PC-3 (cell line): Measurements from ENCODE around the gene ARHGAP6. TPM values are rescaled to one million over a fixed set of nuclear protein-coding genes. Genes with fewer than 3 reads are reported as not detected.

Experiments used
- ATAC-seq: fragments of 200-7000 bp; cut with Tn5 transposase; 2 replicates; pipeline ENCODE4 v1.9.1; 2020; ENCODE audit warnings: mild to moderate bottlenecking, moderate library complexity
- BruUV-seq: library from RNA; stranded (reverse); fragments of 400-500 nt; replicated peaks from 2 replicates; lab custom pipeline; 2021; lab: Mats Ljungman, UMichigan
- CTCF ChIA-PET: fragments of 300-600 bp; sonication (Branson Sonifier 250); formaldehyde crosslinking; loops from one replicate; lab custom pipeline; 2022; ENCODE audit warnings: antibody characterized with exemption; lab: Charles Lee
- POLR2A ChIA-PET: fragments of 300-600 bp; sonication (Branson Sonifier 250); formaldehyde crosslinking; loops from one replicate; lab custom pipeline; 2022; ENCODE audit warnings: antibody characterized with exemption; ENCODE audit not compliant: unreplicated experiment; lab: Charles Lee
- DNase-seq: peaks from one replicate; pipeline ENCODE4 v3.0.0-alpha.2; 2015
- H2AFZ ChIP-seq: fragments of 300-600 bp; sonication (generic); 2 replicates; pipeline ENCODE4 v1.6.0; 2016; ENCODE audit warnings: antibody characterized with exemption, low read length
- H3F3A ChIP-seq: fragments of 300-600 bp; sonication (generic); one replicate; pipeline ENCODE4 v1.6.0; 2017; ENCODE audit warnings: antibody characterized with exemption, low read length, control low read depth, mild to moderate bottlenecking; ENCODE audit not compliant: unreplicated experiment
- H3K27ac ChIP-seq: fragments of 300-600 bp; sonication (generic); 2 replicates; pipeline ENCODE4 v1.5.1; 2016; ENCODE audit warnings: mild to moderate bottlenecking, low read length
- H3K27me3 ChIP-seq: fragments of 300-600 bp; sonication (generic); 2 replicates; pipeline ENCODE4 v1.6.1; 2016; ENCODE audit warnings: low read length, mixed read lengths
- H3K36me3 ChIP-seq: fragments of 300-600 bp; sonication (generic); 2 replicates; pipeline ENCODE4 v1.6.1; 2016; ENCODE audit warnings: low read depth, mixed run types, low read length, mixed read lengths
- H3K4me1 ChIP-seq: fragments of 300-600 bp; sonication (generic); 2 replicates; pipeline ENCODE4 v1.5.1; 2016; ENCODE audit warnings: low read length; ENCODE audit not compliant: insufficient read depth
- H3K4me2 ChIP-seq: fragments of 300-600 bp; sonication (generic); 2 replicates; pipeline ENCODE4 v1.6.0; 2016; ENCODE audit warnings: low read length
- H3K4me3 ChIP-seq: fragments of 300-600 bp; sonication (generic); 2 replicates; pipeline ENCODE4 v1.5.1; 2016; ENCODE audit warnings: mild to moderate bottlenecking, low read length, mixed read lengths
- H3K79me2 ChIP-seq: fragments of 300-600 bp; sonication (generic); 2 replicates; pipeline ENCODE4 v1.6.1; 2017; ENCODE audit warnings: low read length, mixed read lengths
- H3K9ac ChIP-seq: fragments of 300-600 bp; sonication (generic); 2 replicates; pipeline ENCODE4 v1.6.0; 2016; ENCODE audit warnings: mild to moderate bottlenecking, low read length
- H3K9me2 ChIP-seq: fragments of 300-600 bp; sonication (generic); replicated peaks from 2 replicates; pipeline ENCODE4 v1.6.1; 2016; ENCODE audit warnings: mixed run types, low read length, mixed read lengths
- H3K9me3 ChIP-seq: fragments of 300-600 bp; sonication (generic); 2 replicates; pipeline ENCODE4 v1.6.1; 2016; ENCODE audit warnings: low read length, mixed read lengths
- H4K20me1 ChIP-seq: fragments of 300-600 bp; sonication (generic); 2 replicates; pipeline ENCODE4 v1.6.1; 2016; ENCODE audit warnings: low read length, mixed read lengths
- CTCF ChIP-seq: fragments of 300-600 bp; sonication (generic); conservative IDR thresholded peaks from 2 replicates; pipeline ENCODE4 v1.5.1; 2017; ENCODE audit warnings: antibody characterized with exemption, low read depth, mild to moderate bottlenecking, low read length
- EZH2 ChIP-seq: fragments of 300-600 bp; sonication (generic); IDR thresholded peaks from one replicate; pipeline ENCODE4 v1.6.1; 2017; ENCODE audit warnings: antibody characterized with exemption, mild to moderate bottlenecking, low read length; ENCODE audit not compliant: unreplicated experiment
- EZH2phosphoT487 ChIP-seq: fragments of 300-600 bp; sonication (generic); IDR thresholded peaks from 2 replicates; pipeline ENCODE4 v1.6.1; 2018; ENCODE audit warnings: mild to moderate bottlenecking, antibody characterized with exemption, low read length, borderline replicate concordance
- intact Hi-C: fragments of 100-400 bp; cut with micrococcal nuclease; formaldehyde crosslinking; loops from 2 replicates; pipeline ENCODE4 v1.9.0; 2023
- total RNA-seq: library from RNA; depleted of rRNA; stranded (reverse); fragments of >200 nt; gene quantifications from 2 replicates; pipeline ENCODE4 v1.2.3, GENCODE V29; 2014

ARHGAP6 gene
- total RNA-seq, 1 experiment from 2014 or later: 2.8 TPM

- H4K20me1 ChIP-seq: no peaks in the 10 kb centered on the region
- H3K79me2 ChIP-seq: no peaks in the 10 kb centered on the region
- no peak overlapping the region for H3K9ac ChIP-seq
- no peaks in the 10 kb centered on the region for H3K36me3 ChIP-seq
- intact Hi-C loops: no loop called here
- no peak overlapping the region for H3K4me2 ChIP-seq
- ChIA-PET POLR2A (interaction anchor here (0.6 kb wide), 1 partner anchor 523 kb away, joined by 4 read pairs; no protein-coding TSS in a partner anchor), CTCF (no interaction called here)
- H3F3A ChIP-seq: no peaks in the 10 kb centered on the region
- H3K4me1 ChIP-seq: peaks cover 17% of the 10 kb centered on the region
- H3K4me3 ChIP-seq: no peak overlapping the region
- TF ChIP-seq CTCF (no peak), EZH2phosphoT487 (no peak), EZH2 (no peak)
- no peaks in the 10 kb centered on the region for H3K27me3 ChIP-seq
- peak overlapping the region; percentile 70 for H3K27ac ChIP-seq
- H2AFZ ChIP-seq: no peak overlapping the region
- DNase-seq (peak; percentile 52), ATAC-seq (peak; percentile 60)
- no peaks in the 10 kb centered on the region for H3K9me2 ChIP-seq
- H3K9me3 ChIP-seq: no peaks in the 10 kb centered on the region
- no TSS peak for BruUV-seq
These were observed 267.6 kb downstream of the ARHGAP6 start for GRCh38 chrX:11398139-11398538.

- H3K27ac ChIP-seq: peak overlapping the region; percentile 70
- no peaks in the 10 kb centered on the region for H3K9me3 ChIP-seq
- H3K4me3 ChIP-seq: no peak overlapping the region
- TF ChIP-seq CTCF (no peak), EZH2 (no peak), EZH2phosphoT487 (no peak)
- H3K36me3 ChIP-seq: no peaks in the 10 kb centered on the region
- no peak overlapping the region for H3K9ac ChIP-seq
- no peaks in the 10 kb centered on the region for H4K20me1 ChIP-seq
- H3K79me2 ChIP-seq: no peaks in the 10 kb centered on the region
- peaks cover 17% of the 10 kb centered on the region for H3K4me1 ChIP-seq
- H3K4me2 ChIP-seq: no peak overlapping the region
- BruUV-seq: no TSS peak
- ChIA-PET CTCF (no interaction called here), POLR2A (no interaction called here)
- H2AFZ ChIP-seq: no peak overlapping the region
- H3K27me3 ChIP-seq: no peaks in the 10 kb centered on the region
- H3F3A ChIP-seq: no peaks in the 10 kb centered on the region
- ATAC-seq: no peak
- H3K9me2 ChIP-seq: no peaks in the 10 kb centered on the region
- intact Hi-C loops: no loop called here
- DNase-seq: no peak
These were observed 268.0 kb downstream of the ARHGAP6 start for GRCh38 chrX:11397680-11398079.

- ATAC-seq: no peak
- Histone ChIP-seq H3K9ac (no peak overlapping the region), H3F3A (no peaks in the 10 kb centered on the region), H3K36me3 (no peaks in the 10 kb centered on the region), H2AFZ (no peak overlapping the region), H3K9me2 (no peaks in the 10 kb centered on the region), H3K4me3 (no peak overlapping the region), H3K9me3 (no peaks in the 10 kb centered on the region), H3K27ac (no peak overlapping the region), H3K4me2 (no peak overlapping the region), H4K20me1 (no peaks in the 10 kb centered on the region), H3K27me3 (no peaks in the 10 kb centered on the region), H3K4me1 (peaks cover 17% of the 10 kb centered on the region), H3K79me2 (no peaks in the 10 kb centered on the region)
- no TSS peak for BruUV-seq
- POLR2A ChIA-PET: no interaction called here
- no peak for DNase-seq
- TF ChIP-seq EZH2phosphoT487 (no peak), EZH2 (no peak), CTCF (no peak)
- CTCF ChIA-PET: no interaction called here
- intact Hi-C loops: no loop called here
These were observed 269.9 kb downstream of the ARHGAP6 start for GRCh38 chrX:11395859-11396258.
